HCT116 (cell line): ENCODE results near the gene GPAT2. TPM values are rescaled to one million over a fixed set of nuclear protein-coding genes. Genes with fewer than 3 reads are reported as not detected.
"Not testable (repeated sequence)": the region's sequence is repeated elsewhere in the genome, so short reads cannot be mapped to it uniquely, and the experiment has no call there.

Experiments used
- ATAC-seq: fragments of 200-7000 bp; cut with Tn5 transposase; 2 replicates; pipeline ENCODE4 v1.9.1; 2020; ENCODE audit warnings: mild to moderate bottlenecking, moderate library complexity
- BruUV-seq: library from RNA; stranded (reverse); fragments of 400-500 nt; replicated peaks from 2 replicates; lab custom pipeline; 2021; lab: Mats Ljungman, UMichigan
- CTCF ChIA-PET: fragments of 300-600 bp; sonication (Branson Sonifier 250); formaldehyde crosslinking; loops from one replicate; lab custom pipeline; 2021; ENCODE audit warnings: antibody characterized with exemption; lab: Charles Lee
- POLR2A ChIA-PET: fragments of 300-600, 350-600 bp; sonication (Branson Sonifier 250); formaldehyde crosslinking; loops from one replicate; lab custom pipeline; 2021; ENCODE audit warnings: antibody characterized with exemption; lab: Charles Lee
- RAD21 ChIA-PET, 2 experiments: fragments of 300-600 bp; sonication (Branson Sonifier 250); formaldehyde crosslinking; loops; one replicate each; lab custom pipeline; 2023; ENCODE audit warnings: low total read pairs in 2 of 2; ENCODE audit not compliant: uncharacterized antibody in 2 of 2, unreplicated experiment in 2 of 2, low non-redundant PET in 1 of 2; lab: Charles Lee
- DNase-seq: peaks from one replicate; pipeline ENCODE4 v3.0.0-alpha.2; 2010; ENCODE audit warnings: low read depth, low spot score
- H2AFZ ChIP-seq: fragments of 200-600 bp; shearing (Covaris generic), sonication (generic); 2 replicates; pipeline ENCODE4 v1.6.1; 2017; ENCODE audit warnings: low read depth, mixed run types, mixed read lengths, antibody characterized with exemption, low read length; ENCODE audit not compliant: poor library complexity, severe bottlenecking
- H3K27ac ChIP-seq: 2 replicates; pipeline ENCODE4 v1.5.1; 2012; ENCODE audit warnings: low read depth, low read length
- H3K27me3 ChIP-seq: fragments of 200-600 bp; sonication (generic); 2 replicates; pipeline ENCODE4 v1.6.1; 2016; ENCODE audit warnings: mixed run types, low read length, mixed read lengths; ENCODE audit not compliant: insufficient read depth
- H3K36me3 ChIP-seq, 2 experiments: fragments of 200-500 bp in 1 of 2; fragments of 200-600 bp in 1 of 2; sonication (Bioruptor generic) in 1 of 2; sonication (generic) in 1 of 2; 2 replicates each; pipeline versions ENCODE4 v1.5.1 to v1.6.1; 2014 to 2016; ENCODE audit warnings: low read length in 2 of 2, inconsistent platforms in 1 of 2, mixed read lengths in 1 of 2, mixed run types in 1 of 2; ENCODE audit not compliant: insufficient read depth in 2 of 2, control insufficient read depth in 1 of 2
- H3K4me1 ChIP-seq, 2 experiments: fragments of 200-600 bp in 1 of 2; sonication (generic) in 1 of 2; 2 replicates each; pipeline versions ENCODE4 v1.5.1 to v1.6.1; 2012 to 2017; ENCODE audit warnings: low read length in 2 of 2, inconsistent platforms in 1 of 2, mild to moderate bottlenecking in 1 of 2, mixed read lengths in 1 of 2, mixed run types in 1 of 2, moderate library complexity in 1 of 2; ENCODE audit not compliant: insufficient read depth in 2 of 2, control insufficient read depth in 1 of 2
- H3K4me2 ChIP-seq: fragments of 200-600 bp; sonication (generic); 2 replicates; pipeline ENCODE4 v1.6.1; 2017; ENCODE audit warnings: mixed run types, low read length, mixed read lengths
- H3K4me3 ChIP-seq, 2 experiments: fragments of 200-600 bp in 1 of 2; sonication (generic) in 1 of 2; replicated peaks in 1 of 2; 2 replicates each; pipeline ENCODE4 v1.5.1; 2011 to 2016; ENCODE audit warnings: low read length in 2 of 2, control low read depth in 1 of 2, low read depth in 1 of 2, mild to moderate bottlenecking in 1 of 2, mixed read lengths in 1 of 2, mixed run types in 1 of 2
- H3K79me2 ChIP-seq: fragments of 200-600 bp; sonication (generic); 2 replicates; pipeline ENCODE4 v1.6.1; 2017; ENCODE audit warnings: mild to moderate bottlenecking, mixed run types, low read length, moderate library complexity, mixed read lengths; ENCODE audit not compliant: insufficient read depth
- H3K9ac ChIP-seq: fragments of 200-600 bp; sonication (generic); 2 replicates; pipeline ENCODE4 v1.6.1; 2016; ENCODE audit warnings: low read length, mixed read lengths
- H3K9me2 ChIP-seq: fragments of 200-600 bp; sonication (generic), shearing (Covaris generic); 2 replicates; pipeline ENCODE4 v1.6.1; 2017; ENCODE audit warnings: mixed run types, mild to moderate bottlenecking, moderate library complexity; ENCODE audit not compliant: insufficient read depth
- H3K9me3 ChIP-seq, 2 experiments: fragments of 200-500 bp in 1 of 2; fragments of 200-600 bp in 1 of 2; sonication (Bioruptor generic) in 1 of 2; sonication (generic) in 1 of 2; 2 replicates each; pipeline ENCODE4 v1.6.1; 2014 to 2017; ENCODE audit warnings: low read length in 2 of 2, mixed read lengths in 2 of 2, inconsistent platforms in 1 of 2, low read depth in 1 of 2, mild to moderate bottlenecking in 1 of 2, mixed run types in 1 of 2, moderate library complexity in 1 of 2; ENCODE audit not compliant: control insufficient read depth in 1 of 2, insufficient read depth in 1 of 2
- H4K20me1 ChIP-seq: fragments of 200-600 bp; sonication (generic), shearing (Covaris generic); 2 replicates; pipeline ENCODE4 v1.6.1; 2017; ENCODE audit warnings: mixed run types, mild to moderate bottlenecking, moderate library complexity; ENCODE audit not compliant: insufficient read depth
- intact Hi-C: fragments of 100-400 bp; cut with micrococcal nuclease; formaldehyde crosslinking; loops from 2 replicates; pipeline ENCODE4 v1.10.0; 2022
- total RNA-seq: library from RNA; stranded (reverse); gene quantifications from one replicate; pipeline ENCODE4 v1.2.1, GENCODE V29; 2021; ENCODE audit not compliant: unreplicated experiment

The GPAT2 gene
- total RNA-seq, 1 experiment from 2014 or later = 54.2 TPM

DNA sequence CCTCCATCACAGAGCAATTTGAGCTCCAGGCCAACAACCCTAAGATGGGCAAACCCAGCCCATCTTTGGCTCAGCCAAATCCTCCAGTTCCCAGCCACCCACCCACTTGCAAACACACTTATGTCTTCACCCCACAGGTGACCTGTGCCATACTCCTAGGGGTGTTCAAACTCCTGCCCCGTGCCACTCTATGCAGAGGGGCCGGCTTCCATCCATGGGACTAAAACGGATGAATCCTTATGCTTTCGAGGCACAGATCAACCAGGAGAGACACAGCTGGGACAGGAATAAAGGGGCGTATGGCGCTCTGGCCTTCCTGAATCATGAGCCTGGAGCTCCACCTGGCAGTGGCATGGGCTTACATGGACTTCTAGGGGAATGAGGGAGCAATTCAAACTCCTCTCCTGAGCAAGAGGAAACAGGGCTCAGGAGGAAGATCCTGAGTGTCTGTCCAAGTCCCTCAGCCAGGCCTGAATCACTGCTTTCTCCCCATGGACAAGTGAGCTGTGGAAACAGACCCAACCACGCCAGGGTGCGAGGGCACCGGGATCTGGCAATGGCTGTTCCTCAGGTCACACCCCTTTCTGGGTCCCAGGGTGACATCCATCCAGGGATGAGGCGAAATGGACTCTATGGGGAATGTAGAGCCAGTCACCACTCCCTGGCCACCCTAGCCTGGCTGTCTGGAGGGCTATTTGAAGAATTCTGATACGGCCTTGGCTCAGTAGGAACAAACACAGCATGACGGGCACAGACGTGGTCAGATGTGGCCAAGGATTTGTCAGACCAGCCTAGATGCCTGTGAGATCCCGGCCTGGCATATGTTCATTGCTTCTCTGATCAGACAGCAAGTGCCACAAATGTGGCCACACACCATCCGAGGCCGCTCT is 36.6 kb upstream of the GPAT2 start:
- DNase-seq, H3K79me2 ChIP-seq, H3K4me1 ChIP-seq, H3K9me3 ChIP-seq, ATAC-seq, H3K9ac ChIP-seq, H2AFZ ChIP-seq, BruUV-seq, H3K27me3 ChIP-seq, H3K27ac ChIP-seq, H3K4me3 ChIP-seq, H3K4me2 ChIP-seq, intact Hi-C loops, CTCF ChIA-PET, H4K20me1 ChIP-seq, H3K36me3 ChIP-seq, POLR2A ChIA-PET, RAD21 ChIA-PET, H3K9me2 ChIP-seq: not testable (repeated sequence)

DNA sequence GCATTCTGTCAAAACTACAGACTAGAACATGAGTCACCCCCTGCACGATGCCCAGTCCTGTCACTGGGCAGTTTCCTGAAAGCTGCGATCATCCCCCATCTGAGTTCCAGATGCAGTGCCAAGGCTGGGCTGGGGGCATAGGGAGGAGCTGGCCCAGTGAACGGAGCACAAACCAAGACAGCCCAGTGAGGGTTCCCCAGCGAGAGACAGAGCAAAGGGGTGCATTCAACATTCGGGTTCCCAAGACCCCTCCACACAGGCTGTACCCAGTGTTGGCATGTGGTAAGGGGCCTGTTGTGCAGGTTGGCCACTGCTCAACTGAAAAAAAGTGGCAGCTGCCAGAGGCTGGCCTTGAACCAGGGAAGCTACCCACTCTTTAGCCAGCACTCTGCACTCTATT is 35.6 kb upstream of the GPAT2 start:
- not testable (repeated sequence) for ATAC-seq

DNA sequence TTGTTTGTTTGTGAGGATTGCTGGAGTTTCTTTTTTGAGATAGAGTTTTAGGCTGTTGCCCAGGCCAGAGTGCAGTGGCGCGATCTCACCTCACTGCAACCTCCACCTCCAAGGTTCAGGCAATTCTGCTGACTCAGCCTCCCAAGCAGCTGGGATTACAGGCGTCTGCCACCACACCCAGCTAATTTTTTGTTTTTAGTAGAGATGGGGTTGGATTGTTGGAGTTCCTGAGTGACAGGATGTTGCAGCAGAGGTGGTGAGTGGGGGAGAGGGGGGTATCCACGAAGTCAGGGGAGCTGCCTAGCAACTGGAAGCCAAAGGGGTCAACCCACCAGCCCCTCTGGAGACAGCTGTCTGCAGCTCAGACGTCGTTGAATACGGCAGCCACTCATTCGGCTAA is 35.2 kb upstream of the GPAT2 start:
- BruUV-seq, H2AFZ ChIP-seq, H3K9me2 ChIP-seq, H3K36me3 ChIP-seq, H3K79me2 ChIP-seq, H3K4me1 ChIP-seq, ATAC-seq, intact Hi-C loops, POLR2A ChIA-PET, RAD21 ChIA-PET, H3K27me3 ChIP-seq, H3K9ac ChIP-seq, CTCF ChIA-PET, H3K4me3 ChIP-seq, H3K4me2 ChIP-seq, H3K9me3 ChIP-seq, DNase-seq, H3K27ac ChIP-seq, H4K20me1 ChIP-seq: not testable (repeated sequence)

More for the DNA sequence above, 35.6 kb upstream of the GPAT2 start:
- H4K20me1 ChIP-seq, BruUV-seq, H3K9me3 ChIP-seq, H3K36me3 ChIP-seq, H3K27ac ChIP-seq, H2AFZ ChIP-seq, H3K27me3 ChIP-seq, intact Hi-C loops, DNase-seq, H3K9me2 ChIP-seq, RAD21 ChIA-PET, H3K9ac ChIP-seq, H3K4me1 ChIP-seq, H3K4me3 ChIP-seq, CTCF ChIA-PET, H3K79me2 ChIP-seq, POLR2A ChIA-PET, H3K4me2 ChIP-seq: not testable (repeated sequence)

DNA sequence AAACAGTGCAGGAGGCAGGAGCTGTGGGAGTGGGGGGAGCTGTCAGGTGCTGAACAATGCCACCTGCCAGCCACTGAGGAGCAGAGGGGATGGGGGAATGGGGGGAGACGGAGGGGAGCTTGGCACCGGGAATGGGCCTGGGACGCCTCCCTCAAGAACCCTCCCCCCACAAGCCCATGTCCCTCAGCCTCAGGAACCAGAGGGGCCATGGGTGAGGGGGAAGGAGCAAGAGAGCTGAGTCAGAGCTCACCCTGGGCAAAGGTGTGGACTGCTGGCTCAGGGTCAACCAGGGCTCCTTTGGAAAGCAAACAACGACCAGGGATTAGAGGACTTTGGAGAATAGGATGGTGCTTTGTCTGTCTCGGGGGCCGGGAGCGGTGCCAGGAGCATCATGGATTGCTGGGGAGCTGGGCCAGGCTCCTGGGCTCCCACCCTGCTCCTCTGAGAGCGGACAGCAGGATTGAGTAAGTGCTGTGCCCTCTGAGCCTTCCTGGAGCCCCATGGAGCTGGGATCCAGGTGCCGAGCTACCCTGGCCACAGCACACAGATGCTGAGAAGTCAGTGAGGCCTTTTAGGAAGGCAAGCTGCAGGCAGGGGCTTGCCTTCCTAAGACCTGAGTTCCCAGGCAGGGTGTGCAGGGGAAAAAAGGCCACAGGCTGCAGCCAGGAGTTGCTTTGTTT is 33.3 kb upstream of the GPAT2 start:
- H3K27ac ChIP-seq, H3K27me3 ChIP-seq, H4K20me1 ChIP-seq, H3K9me3 ChIP-seq, H3K9ac ChIP-seq, BruUV-seq, H3K4me3 ChIP-seq, H3K79me2 ChIP-seq, RAD21 ChIA-PET, H3K4me2 ChIP-seq, H3K4me1 ChIP-seq, ATAC-seq, H3K9me2 ChIP-seq, H3K36me3 ChIP-seq, POLR2A ChIA-PET, H2AFZ ChIP-seq, intact Hi-C loops, DNase-seq: not testable (repeated sequence)
- CTCF ChIA-PET = interaction anchor here (0.6 kb wide), 1 partner anchor 1036 kb away, joined by 3 read pairs; no protein-coding TSS in a partner anchor
